Lung (tissue), 12 donors: ENCODE measurements around the gene TCFL5. TPM values are rescaled to one million over a fixed set of nuclear protein-coding genes. Genes with fewer than 3 reads are reported as not detected.
"Not testable (repeated sequence)": the region's sequence is repeated elsewhere in the genome, so short reads cannot be mapped to it uniquely, and the experiment has no call there.

Experiments used
- ATAC-seq: fragments of 200-7000 bp; cut with Tn5 transposase; one replicate; pipeline ENCODE4 v1.9.1; 2020; ENCODE audit warnings: moderate number of reproducible peaks; ENCODE audit not compliant: insufficient read depth, low FRiP score
- DNase-seq, 3 donors: peaks; one replicate each; pipeline ENCODE4 v3.0.0-alpha.2; 2013 to 2017
- H3K27ac ChIP-seq, 2 donors: one replicate each; pipeline ENCODE4 v1.5.1; 2013; ENCODE audit warnings: mild to moderate bottlenecking in 2 of 2, moderate library complexity in 2 of 2, control low read depth in 1 of 2, inconsistent platforms in 1 of 2, low read depth in 1 of 2, low read length in 1 of 2
- H3K27me3 ChIP-seq, 3 donors: one replicate each; pipeline ENCODE4 v1.5.1; 2013; ENCODE audit warnings: low read length in 2 of 3; ENCODE audit not compliant: control insufficient read depth in 3 of 3, insufficient read depth in 3 of 3
- H3K36me3 ChIP-seq, 4 donors: one replicate each; pipeline ENCODE4 v1.5.1; 2013; ENCODE audit warnings: low read length in 4 of 4, mild to moderate bottlenecking in 1 of 4, moderate library complexity in 1 of 4; ENCODE audit not compliant: control insufficient read depth in 4 of 4, insufficient read depth in 4 of 4
- H3K4me1 ChIP-seq, 5 donors: one replicate each; pipeline ENCODE4 v1.5.1; 2013; ENCODE audit warnings: low read length in 5 of 5, mild to moderate bottlenecking in 2 of 5, moderate library complexity in 1 of 5; ENCODE audit not compliant: control insufficient read depth in 5 of 5, insufficient read depth in 5 of 5
- H3K4me3 ChIP-seq: one replicate; pipeline ENCODE4 v1.5.1; 2013; ENCODE audit warnings: mild to moderate bottlenecking, control low read depth, moderate library complexity
- H3K9ac ChIP-seq, 2 donors: one replicate each; pipeline ENCODE4 v1.5.1; 2013; ENCODE audit warnings: low read length in 2 of 2, control low read depth in 1 of 2; ENCODE audit not compliant: insufficient read depth in 1 of 2
- H3K9me3 ChIP-seq, 4 donors: one replicate each; pipeline ENCODE4 v1.5.1; 2013; ENCODE audit warnings: low read length in 3 of 4, mild to moderate bottlenecking in 1 of 4, moderate library complexity in 1 of 4; ENCODE audit not compliant: control insufficient read depth in 4 of 4, insufficient read depth in 3 of 4
- WGBS, 2 donors: extraction: QIAGEN DNeasy Blood & Tissue Kit; methylation state at CpG; one replicate each; pipeline ENCODE4 v1.1.7; 2013; 5-methylcytosine and 5-hydroxymethylcytosine counted together
- polyA plus RNA-seq, 2 donors: library from polyadenylated mRNA; stranded (reverse); fragments of 200-250 nt; gene quantifications; one replicate each; pipeline ENCODE4 v1.2.1, GENCODE V29; 2013
- total RNA-seq, 2 donors: library from RNA; depleted of rRNA in 1 of 2; stranded (reverse); fragments of >200 nt in 1 of 2; gene quantifications; one replicate each; pipeline ENCODE4 v1.2.1, GENCODE V29; 2014 to 2021
- TF ChIP-seq, protein P1 (sequence below): IDR thresholded peaks from 2 replicates; pipeline ENCODE4 v1.5.1; 2012; ENCODE audit warnings: mild to moderate bottlenecking; ENCODE audit errors: control extremely low read depth, extremely low read depth
- donor health status: control.
- donor health status: control.
- donor health status: Bipolar disorder and iron deficiency.
- donor health status: healthy.
- donor health status: DM: yes; HTN: yes; CAD: no.

Gene TCFL5
- total and polyA plus RNA-seq, 4 donors, result 3.8 to 8.6 (median 6.1) TPM

- Histone ChIP-seq H3K36me3 (peaks cover 0 to under 1% (median 0%) of the 10 kb centered on the region in 4 donors), H3K9me3 (no peaks in the 10 kb centered on the region), H3K27ac (no peak overlapping the region), H3K9ac (no peak overlapping the region), H3K27me3 (peaks cover 0 to 13% (median 0%) of the 10 kb centered on the region in 3 donors), H3K4me1 (peaks cover 0 to 30% (median 12%) of the 10 kb centered on the region in 5 donors), H3K4me3 (no peak overlapping the region)
- WGBS, 2 donors, result 90 to 91% methylated on average over 10 of the region's 14 CpGs
- ATAC-seq (no peak), DNase-seq (no peak)
- TF ChIP-seq, protein P1, sequence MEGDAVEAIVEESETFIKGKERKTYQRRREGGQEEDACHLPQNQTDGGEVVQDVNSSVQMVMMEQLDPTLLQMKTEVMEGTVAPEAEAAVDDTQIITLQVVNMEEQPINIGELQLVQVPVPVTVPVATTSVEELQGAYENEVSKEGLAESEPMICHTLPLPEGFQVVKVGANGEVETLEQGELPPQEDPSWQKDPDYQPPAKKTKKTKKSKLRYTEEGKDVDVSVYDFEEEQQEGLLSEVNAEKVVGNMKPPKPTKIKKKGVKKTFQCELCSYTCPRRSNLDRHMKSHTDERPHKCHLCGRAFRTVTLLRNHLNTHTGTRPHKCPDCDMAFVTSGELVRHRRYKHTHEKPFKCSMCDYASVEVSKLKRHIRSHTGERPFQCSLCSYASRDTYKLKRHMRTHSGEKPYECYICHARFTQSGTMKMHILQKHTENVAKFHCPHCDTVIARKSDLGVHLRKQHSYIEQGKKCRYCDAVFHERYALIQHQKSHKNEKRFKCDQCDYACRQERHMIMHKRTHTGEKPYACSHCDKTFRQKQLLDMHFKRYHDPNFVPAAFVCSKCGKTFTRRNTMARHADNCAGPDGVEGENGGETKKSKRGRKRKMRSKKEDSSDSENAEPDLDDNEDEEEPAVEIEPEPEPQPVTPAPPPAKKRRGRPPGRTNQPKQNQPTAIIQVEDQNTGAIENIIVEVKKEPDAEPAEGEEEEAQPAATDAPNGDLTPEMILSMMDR, result no peak
These were observed 13.3 kb upstream of the TCFL5 start for GRCh38 chr20:62874964-62875344.

- H3K4me1 ChIP-seq, result peaks cover 0 to 30% (median 12%) of the 10 kb centered on the region in 5 donors
- TF ChIP-seq, protein P1, result peak; percentile 38
- 6 to 12% methylated on average over 13 to 15 of the region's 15 CpGs for WGBS, 2 donors
- peak; percentile 47 to 55 (median 54) for DNase-seq
- ATAC-seq, H3K9ac ChIP-seq, H3K9me3 ChIP-seq, H3K4me3 ChIP-seq, H3K36me3 ChIP-seq, H3K27ac ChIP-seq, H3K27me3 ChIP-seq: not testable (repeated sequence)
These were observed 12.0 kb upstream of the TCFL5 start for GRCh38 chr20:62873681-62874031.

DNA sequence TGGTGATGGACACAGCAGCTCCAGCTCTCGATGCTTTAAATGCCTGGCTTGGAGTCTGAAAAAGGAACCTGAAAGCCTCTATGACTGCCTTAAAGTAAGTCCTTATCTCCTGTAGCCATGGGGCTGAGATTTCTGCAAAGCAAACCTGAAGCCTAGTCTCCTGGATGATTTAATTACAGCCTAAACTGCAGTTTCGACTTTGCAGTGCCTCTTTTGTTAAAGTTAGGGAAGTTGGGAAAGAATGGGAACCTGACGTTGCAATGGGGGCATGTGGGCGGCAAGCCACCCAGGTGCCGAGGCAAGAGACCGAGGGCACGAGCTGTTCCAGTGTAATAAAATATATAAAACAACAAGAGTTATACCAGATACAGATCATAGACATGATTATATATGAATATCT is 11.7 kb upstream of the TCFL5 start:
- no peak overlapping the region for H3K9ac ChIP-seq
- peaks cover 0 to 29% (median 12%) of the 10 kb centered on the region in 5 donors for H3K4me1 ChIP-seq
- no peaks in the 10 kb centered on the region for H3K36me3 ChIP-seq
- H3K27me3 ChIP-seq, result peaks cover 0 to under 1% (median 0%) of the 10 kb centered on the region in 3 donors
- ATAC-seq, result no peak
- H3K27ac ChIP-seq, result no peak overlapping the region
- H3K4me3 ChIP-seq, result no peak overlapping the region
- H3K9me3 ChIP-seq, result peaks cover 0 to 1% (median 0%) of the 10 kb centered on the region in 4 donors
- WGBS, 2 donors, result 58 to 71% methylated on average over 7 of the region's 7 CpGs
- DNase-seq, result no peak
- TF ChIP-seq, protein P1, result no peak

- DNase-seq (no peak), ATAC-seq (no peak)
- WGBS, 2 donors, result 91 to 97% methylated on average over 6 of the region's 6 CpGs
- peaks cover 0 to 1% (median 0%) of the 10 kb centered on the region in 4 donors for H3K9me3 ChIP-seq
- TF ChIP-seq, protein P1, result no peak
- peaks cover 0 to 25% (median 12%) of the 10 kb centered on the region in 5 donors for H3K4me1 ChIP-seq
- H3K9ac ChIP-seq, result no peak overlapping the region
- no peak overlapping the region for H3K27ac ChIP-seq
- H3K4me3 ChIP-seq, result no peak overlapping the region
- H3K27me3 ChIP-seq, result no peaks in the 10 kb centered on the region
- no peaks in the 10 kb centered on the region for H3K36me3 ChIP-seq
These were observed 11.2 kb upstream of the TCFL5 start for GRCh38 chr20:62872862-62873261.
